Panc1 (cell line): ENCODE measurements around the gene ETHE1. TPM values are rescaled to one million over a fixed set of nuclear protein-coding genes. Genes with fewer than 3 reads are reported as not detected.

ENCODE experiments used
- ATAC-seq: fragments of 200-7000 bp; cut with Tn5 transposase; 2 replicates; pipeline ENCODE4 v1.9.1; 2020; ENCODE audit warnings: mild to moderate bottlenecking, moderate library complexity
- BruUV-seq: library from RNA; stranded (reverse); fragments of 400-500 nt; replicated peaks from 2 replicates; lab custom pipeline; 2021; lab: Mats Ljungman, UMichigan
- CTCF ChIA-PET: fragments of 300-600 bp; sonication (Branson Sonifier 250); formaldehyde crosslinking; loops from one replicate; lab custom pipeline; 2022; ENCODE audit warnings: antibody characterized with exemption; lab: Charles Lee
- POLR2A ChIA-PET: fragments of 300-600 bp; sonication (Branson Sonifier 250); formaldehyde crosslinking; loops from one replicate; lab custom pipeline; 2022; ENCODE audit warnings: antibody characterized with exemption; lab: Charles Lee
- DNase-seq: peaks from one replicate; pipeline ENCODE4 v3.0.0-alpha.2; 2010; ENCODE audit warnings: low read depth, low spot score
- H3K27ac ChIP-seq: 2 replicates; pipeline ENCODE4 v1.5.1; 2011; ENCODE audit warnings: mild to moderate bottlenecking, low read length, inconsistent platforms
- H3K27me3 ChIP-seq: fragments of 200-500 bp; sonication (Bioruptor generic); 2 replicates; pipeline ENCODE4 v1.6.0; 2014; ENCODE audit warnings: low read length, inconsistent platforms; ENCODE audit not compliant: control insufficient read depth, insufficient read depth
- H3K36me3 ChIP-seq: fragments of 200-500 bp; sonication (Bioruptor generic); 2 replicates; pipeline ENCODE4 v1.5.1; 2014; ENCODE audit warnings: inconsistent platforms, mild to moderate bottlenecking, low read length, moderate library complexity; ENCODE audit not compliant: control insufficient read depth, insufficient read depth
- H3K4me1 ChIP-seq: 2 replicates; pipeline ENCODE4 v1.5.1; 2011; ENCODE audit warnings: inconsistent platforms, mild to moderate bottlenecking, low read length, moderate library complexity; ENCODE audit not compliant: control insufficient read depth, insufficient read depth
- H3K4me3 ChIP-seq, 2 experiments: 2 replicates each; pipeline ENCODE4 v1.5.1; 2011 to 2012; ENCODE audit warnings: low read depth in 2 of 2, low read length in 2 of 2, mild to moderate bottlenecking in 2 of 2, inconsistent platforms in 1 of 2, moderate library complexity in 1 of 2
- H3K9me3 ChIP-seq: fragments of 200-500 bp; sonication (Bioruptor generic); 2 replicates; pipeline ENCODE4 v1.5.1; 2014; ENCODE audit warnings: low read depth, mild to moderate bottlenecking, inconsistent platforms, low read length, moderate library complexity; ENCODE audit not compliant: control insufficient read depth, insufficient read depth
- POLR2AphosphoS5 ChIP-seq: IDR thresholded peaks from 2 replicates; pipeline ENCODE4 v1.6.1; 2012; ENCODE audit warnings: mild to moderate bottlenecking, low read depth, low read length, moderate library complexity
- REST ChIP-seq, 2 experiments: IDR thresholded peaks; 2 replicates each; pipeline ENCODE4 v1.6.1; 2011 to 2012; ENCODE audit warnings: low read depth in 2 of 2, control low read depth in 1 of 2, low read length in 1 of 2, mild to moderate bottlenecking in 1 of 2, moderate library complexity in 1 of 2; ENCODE audit not compliant: insufficient read depth in 1 of 2
- SIN3A ChIP-seq: IDR thresholded peaks from 2 replicates; pipeline ENCODE4 v1.6.1; 2012; ENCODE audit warnings: low read depth, mild to moderate bottlenecking, low read length, moderate library complexity, borderline replicate concordance; ENCODE audit not compliant: insufficient read depth
- TCF7L2 ChIP-seq: IDR thresholded peaks from 2 replicates; pipeline ENCODE4 v1.6.1; 2011; ENCODE audit warnings: mild to moderate bottlenecking, low read depth, low read length, inconsistent platforms
- in situ Hi-C: cut with HindIII; loops from 2 replicates; pipeline ENCODE4 v1.10.0; 2016; ENCODE audit warnings: low sequenced_read_pairs, low pct_unique_long_range_greater_than_20kb
- intact Hi-C: fragments of 100-400 bp; cut with micrococcal nuclease; formaldehyde crosslinking; loops from one replicate; pipeline ENCODE4 v1.10.0; 2022; ENCODE audit not compliant: unreplicated experiment
- total RNA-seq: library from RNA; stranded (reverse); gene quantifications from one replicate; pipeline ENCODE4 v1.2.1, GENCODE V29; 2021; ENCODE audit not compliant: unreplicated experiment
- TF ChIP-seq, protein P1 (sequence below): fragments of 450-650 bp; IDR thresholded peaks from 2 replicates; pipeline ENCODE4 v1.5.1; 2017; ENCODE audit warnings: mild to moderate bottlenecking

Gene ETHE1
- total RNA-seq, 1 experiment from 2014 or later: 15.6 TPM

GRCh38 chr19:43479226-43479625, 47.8 kb downstream of the ETHE1 start:
- TF ChIP-seq SIN3A: no peak
- no peak for TF ChIP-seq TCF7L2
- no peak for TF ChIP-seq REST (IDR thresholded peaks at IDR 0.05; ENCODE audit: insufficient read depth in 1 of 2, low read depth in 2 of 2, low read length in 1 of 2)
- no peak for TF ChIP-seq POLR2AphosphoS5
- TF ChIP-seq, protein P1, sequence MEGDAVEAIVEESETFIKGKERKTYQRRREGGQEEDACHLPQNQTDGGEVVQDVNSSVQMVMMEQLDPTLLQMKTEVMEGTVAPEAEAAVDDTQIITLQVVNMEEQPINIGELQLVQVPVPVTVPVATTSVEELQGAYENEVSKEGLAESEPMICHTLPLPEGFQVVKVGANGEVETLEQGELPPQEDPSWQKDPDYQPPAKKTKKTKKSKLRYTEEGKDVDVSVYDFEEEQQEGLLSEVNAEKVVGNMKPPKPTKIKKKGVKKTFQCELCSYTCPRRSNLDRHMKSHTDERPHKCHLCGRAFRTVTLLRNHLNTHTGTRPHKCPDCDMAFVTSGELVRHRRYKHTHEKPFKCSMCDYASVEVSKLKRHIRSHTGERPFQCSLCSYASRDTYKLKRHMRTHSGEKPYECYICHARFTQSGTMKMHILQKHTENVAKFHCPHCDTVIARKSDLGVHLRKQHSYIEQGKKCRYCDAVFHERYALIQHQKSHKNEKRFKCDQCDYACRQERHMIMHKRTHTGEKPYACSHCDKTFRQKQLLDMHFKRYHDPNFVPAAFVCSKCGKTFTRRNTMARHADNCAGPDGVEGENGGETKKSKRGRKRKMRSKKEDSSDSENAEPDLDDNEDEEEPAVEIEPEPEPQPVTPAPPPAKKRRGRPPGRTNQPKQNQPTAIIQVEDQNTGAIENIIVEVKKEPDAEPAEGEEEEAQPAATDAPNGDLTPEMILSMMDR: no peak
- DNase-seq (no peak), ATAC-seq (no peak)
- CTCF ChIA-PET: no interaction called here
- Histone ChIP-seq H3K27me3 (no peaks in the 10 kb centered on the region), H3K4me3 (no peak overlapping the region), H3K4me1 (0 out of 2 replicates have a peak, but pooled peaks cover 2% of the 10 kb centered on the region), H3K27ac (no peak overlapping the region), H3K9me3 (no peaks in the 10 kb centered on the region), H3K36me3 (no peaks in the 10 kb centered on the region)
- POLR2A ChIA-PET: no interaction called here
- in situ Hi-C loops: no loop called here
- intact Hi-C loops: no loop called here
- no TSS peak for BruUV-seq

DNA sequence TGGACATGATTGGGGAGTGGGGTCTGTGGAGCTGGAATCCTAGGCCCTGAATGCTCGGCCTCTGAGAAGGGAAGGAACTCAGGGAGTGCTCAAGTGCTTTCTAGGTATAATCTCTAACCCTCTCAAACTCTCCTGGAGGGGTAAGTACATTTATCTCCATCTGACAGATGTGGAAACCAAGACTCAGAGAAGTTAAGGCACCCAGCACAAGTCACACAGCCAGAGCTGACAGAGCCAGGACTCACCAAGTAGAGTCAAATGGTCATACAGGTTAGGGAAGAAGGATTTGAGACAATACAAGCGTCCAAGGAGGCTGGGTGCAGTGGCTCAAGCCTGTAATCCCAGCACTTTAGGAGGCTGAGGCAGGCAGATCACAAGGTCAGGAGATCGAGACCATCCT, 48.7 kb downstream of the ETHE1 start:
- Histone ChIP-seq H3K4me3 (no peak overlapping the region), H3K36me3 (no peaks in the 10 kb centered on the region), H3K27me3 (no peaks in the 10 kb centered on the region), H3K27ac (no peak overlapping the region), H3K4me1 (0 out of 2 replicates have a peak, but pooled peaks cover 2% of the 10 kb centered on the region), H3K9me3 (no peaks in the 10 kb centered on the region)
- BruUV-seq: no TSS peak
- DNase-seq: no peak
- in situ Hi-C loops: no loop called here
- CTCF ChIA-PET: no interaction called here
- no peak for ATAC-seq
- intact Hi-C loops: no loop called here
- TF ChIP-seq, protein P1: no peak
- no peak for TF ChIP-seq POLR2AphosphoS5
- TF ChIP-seq SIN3A: no peak
- TF ChIP-seq TCF7L2: no peak
- TF ChIP-seq REST (IDR thresholded peaks at IDR 0.05; ENCODE audit: insufficient read depth in 1 of 2, low read depth in 2 of 2, low read length in 1 of 2): no peak
- POLR2A ChIA-PET: no interaction called here
